Neural progenitor cell (in vitro differentiated cells): ENCODE data around the gene EDIL3. TPM values are rescaled to one million over a fixed set of nuclear protein-coding genes. Genes with fewer than 3 reads are reported as not detected.

ENCODE experiments used
- DNase-seq: peaks from one replicate; pipeline ENCODE4 v3.0.0-alpha.2; 2016; ENCODE audit warnings: low spot score
- H2AFZ ChIP-seq: fragments of 200-600 bp; sonication (generic); replicated peaks from 2 replicates; pipeline ENCODE4 v1.6.1; 2016; ENCODE audit warnings: antibody characterized with exemption
- H3F3A ChIP-seq: fragments of 200-600 bp; sonication (generic); 2 replicates; pipeline ENCODE4 v1.6.1; 2016; ENCODE audit warnings: antibody characterized with exemption, low read depth
- H3K27ac ChIP-seq: fragments of 200-600 bp; sonication (generic); 2 replicates; pipeline ENCODE4 v1.5.1; 2016; ENCODE audit warnings: mild to moderate bottlenecking
- H3K27me3 ChIP-seq: fragments of 200-600 bp; sonication (generic); 2 replicates; pipeline ENCODE4 v1.6.1; 2016; ENCODE audit warnings: mild to moderate bottlenecking, moderate library complexity
- H3K36me3 ChIP-seq: fragments of 200-600 bp; sonication (generic); 2 replicates; pipeline ENCODE4 v1.5.1; 2016
- H3K4me1 ChIP-seq: fragments of 200-600 bp; sonication (generic); 2 replicates; pipeline ENCODE4 v1.6.1; 2016; ENCODE audit warnings: mixed run types
- H3K4me2 ChIP-seq: fragments of 200-600 bp; sonication (generic); 2 replicates; pipeline ENCODE4 v1.6.1; 2016
- H3K4me3 ChIP-seq: fragments of 200-600 bp; sonication (generic); 2 replicates; pipeline ENCODE4 v1.5.1; 2016
- H3K79me2 ChIP-seq: fragments of 200-600 bp; sonication (generic); 2 replicates; pipeline ENCODE4 v1.6.1; 2016; ENCODE audit warnings: low read depth
- H3K9ac ChIP-seq: fragments of 200-600 bp; sonication (generic); 2 replicates; pipeline ENCODE4 v1.6.1; 2016
- H3K9me3 ChIP-seq: fragments of 200-600 bp; sonication (generic); 2 replicates; pipeline ENCODE4 v1.5.1; 2016; ENCODE audit warnings: low read depth
- H4K20me1 ChIP-seq: fragments of 200-600 bp; sonication (generic); 2 replicates; pipeline ENCODE4 v1.6.1; 2016; ENCODE audit warnings: low read depth
- H3K27ac Mint-ChIP-seq: 3 replicates; pipeline ENCODE4 v1.8.0; 2021; ENCODE audit warnings: mixed read lengths
- H3K27me3 Mint-ChIP-seq: 2 replicates; pipeline ENCODE4 v1.8.0; 2022; ENCODE audit warnings: low read depth, mild to moderate bottlenecking, inconsistent platforms, moderate library complexity, mixed read lengths; ENCODE audit not compliant: insufficient read depth
- H3K36me3 Mint-ChIP-seq: 3 replicates; pipeline ENCODE4 v1.8.0; 2021; ENCODE audit warnings: mixed read lengths
- H3K4me1 Mint-ChIP-seq: 3 replicates; pipeline ENCODE4 v1.8.0; 2021; ENCODE audit warnings: mixed read lengths
- H3K4me3 Mint-ChIP-seq: 3 replicates; pipeline ENCODE4 v1.8.0; 2021; ENCODE audit warnings: mild to moderate bottlenecking, moderate library complexity, mixed read lengths
- H3K9me3 Mint-ChIP-seq: 3 replicates; pipeline ENCODE4 v1.8.0; 2020; ENCODE audit warnings: mixed read lengths
- EZH2 ChIP-seq: fragments of 200-600 bp; sonication (generic); IDR thresholded peaks from 2 replicates; pipeline ENCODE4 v1.6.1; 2017; ENCODE audit warnings: antibody characterized with exemption, mild to moderate bottlenecking, moderate library complexity
- EZH2phosphoT487 ChIP-seq: fragments of 200-600 bp; sonication (generic); IDR thresholded peaks from 2 replicates; pipeline ENCODE4 v1.6.1; 2017; ENCODE audit warnings: antibody characterized with exemption
- total RNA-seq: library from RNA; depleted of rRNA; stranded (reverse); fragments of >200 nt; gene quantifications from 2 replicates; pipeline ENCODE4 v1.2.3, GENCODE V29; 2015; ENCODE audit warnings: low replicate concordance
- TF ChIP-seq, protein P1 (sequence below): fragments of 200-600 bp; sonication (generic); IDR thresholded peaks from 2 replicates; pipeline ENCODE4 v1.5.1; 2017; ENCODE audit warnings: antibody characterized with exemption, mild to moderate bottlenecking

The EDIL3 gene
- total RNA-seq, 1 donor from 2014 or later = 13.8 TPM

- no peaks in the 10 kb centered on the region for H3K79me2 ChIP-seq
- H3K9me3 Mint-ChIP-seq = no peaks in the 10 kb centered on the region
- H3K36me3 ChIP-seq = no peaks in the 10 kb centered on the region
Measured at GRCh38 chr5:84191281-84191680, 193.4 kb downstream of the EDIL3 start.

GRCh38 chr5:84184857-84185256, 199.8 kb downstream of the EDIL3 start:
- no peaks in the 10 kb centered on the region for H3K9me3 Mint-ChIP-seq
- no peaks in the 10 kb centered on the region for H3K27me3 Mint-ChIP-seq
- H2AFZ ChIP-seq = no peak overlapping the region
- H3K9ac ChIP-seq = no peak overlapping the region
- TF ChIP-seq, protein P1, sequence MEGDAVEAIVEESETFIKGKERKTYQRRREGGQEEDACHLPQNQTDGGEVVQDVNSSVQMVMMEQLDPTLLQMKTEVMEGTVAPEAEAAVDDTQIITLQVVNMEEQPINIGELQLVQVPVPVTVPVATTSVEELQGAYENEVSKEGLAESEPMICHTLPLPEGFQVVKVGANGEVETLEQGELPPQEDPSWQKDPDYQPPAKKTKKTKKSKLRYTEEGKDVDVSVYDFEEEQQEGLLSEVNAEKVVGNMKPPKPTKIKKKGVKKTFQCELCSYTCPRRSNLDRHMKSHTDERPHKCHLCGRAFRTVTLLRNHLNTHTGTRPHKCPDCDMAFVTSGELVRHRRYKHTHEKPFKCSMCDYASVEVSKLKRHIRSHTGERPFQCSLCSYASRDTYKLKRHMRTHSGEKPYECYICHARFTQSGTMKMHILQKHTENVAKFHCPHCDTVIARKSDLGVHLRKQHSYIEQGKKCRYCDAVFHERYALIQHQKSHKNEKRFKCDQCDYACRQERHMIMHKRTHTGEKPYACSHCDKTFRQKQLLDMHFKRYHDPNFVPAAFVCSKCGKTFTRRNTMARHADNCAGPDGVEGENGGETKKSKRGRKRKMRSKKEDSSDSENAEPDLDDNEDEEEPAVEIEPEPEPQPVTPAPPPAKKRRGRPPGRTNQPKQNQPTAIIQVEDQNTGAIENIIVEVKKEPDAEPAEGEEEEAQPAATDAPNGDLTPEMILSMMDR = no peak
- TF ChIP-seq EZH2 (no peak), EZH2phosphoT487 (no peak)
- no peaks in the 10 kb centered on the region for H3K27me3 ChIP-seq
- no peak for DNase-seq
- no peak overlapping the region for H3K4me3 ChIP-seq
- H3K27ac ChIP-seq = no peak overlapping the region
- H3K4me1 ChIP-seq = peaks cover 5% of the 10 kb centered on the region
- no peak overlapping the region for H3K4me3 Mint-ChIP-seq
- H3K36me3 ChIP-seq = no peaks in the 10 kb centered on the region
- no peaks in the 10 kb centered on the region for H3K9me3 ChIP-seq
- H3K4me2 ChIP-seq = no peak overlapping the region
- H3K79me2 ChIP-seq = no peaks in the 10 kb centered on the region
- H3F3A ChIP-seq = no peaks in the 10 kb centered on the region
- no peak overlapping the region for H3K27ac Mint-ChIP-seq
- H4K20me1 ChIP-seq = no peaks in the 10 kb centered on the region
- no peaks in the 10 kb centered on the region for H3K36me3 Mint-ChIP-seq
- peaks cover 3% of the 10 kb centered on the region for H3K4me1 Mint-ChIP-seq

More at GRCh38 chr5:84191281-84191680, 193.4 kb downstream of the EDIL3 start:
- no peaks in the 10 kb centered on the region for H3K36me3 Mint-ChIP-seq
- H3K27ac Mint-ChIP-seq = no peak overlapping the region
- no peak overlapping the region for H2AFZ ChIP-seq
- peaks cover 2% of the 10 kb centered on the region for H3K4me1 Mint-ChIP-seq
- DNase-seq = no peak
- H3K27ac ChIP-seq = no peak overlapping the region
- TF ChIP-seq EZH2phosphoT487 = no peak
- TF ChIP-seq EZH2 = no peak
- TF ChIP-seq, protein P1 = no peak
- H3K9ac ChIP-seq = no peak overlapping the region
- H3K4me3 Mint-ChIP-seq = no peak overlapping the region
- H4K20me1 ChIP-seq = no peaks in the 10 kb centered on the region
- no peak overlapping the region for H3K4me3 ChIP-seq
- no peaks in the 10 kb centered on the region for H3K27me3 ChIP-seq
- no peaks in the 10 kb centered on the region for H3K9me3 ChIP-seq
- H3K27me3 Mint-ChIP-seq = no peaks in the 10 kb centered on the region
- H3K4me1 ChIP-seq = peaks cover 5% of the 10 kb centered on the region
- H3K4me2 ChIP-seq = no peak overlapping the region
- H3F3A ChIP-seq = no peaks in the 10 kb centered on the region

- H3K79me2 ChIP-seq = no peaks in the 10 kb centered on the region
- H2AFZ ChIP-seq = no peak overlapping the region
- peaks cover 3% of the 10 kb centered on the region for H3K4me1 Mint-ChIP-seq
- TF ChIP-seq, protein P1 = no peak
- no peak for TF ChIP-seq EZH2
- TF ChIP-seq EZH2phosphoT487 = no peak
- no peak overlapping the region for H3K27ac ChIP-seq
- no peaks in the 10 kb centered on the region for H3F3A ChIP-seq
- no peaks in the 10 kb centered on the region for H3K9me3 ChIP-seq
- H3K4me3 ChIP-seq = no peak overlapping the region
- no peak overlapping the region for H3K4me3 Mint-ChIP-seq
- no peaks in the 10 kb centered on the region for H3K36me3 ChIP-seq
- H4K20me1 ChIP-seq = no peaks in the 10 kb centered on the region
- no peaks in the 10 kb centered on the region for H3K27me3 Mint-ChIP-seq
- no peak overlapping the region for H3K4me2 ChIP-seq
- H3K9me3 Mint-ChIP-seq = no peaks in the 10 kb centered on the region
- H3K27me3 ChIP-seq = no peaks in the 10 kb centered on the region
- no peak overlapping the region for H3K27ac Mint-ChIP-seq
- H3K36me3 Mint-ChIP-seq = no peaks in the 10 kb centered on the region
- DNase-seq = no peak
- H3K4me1 ChIP-seq = no peaks in the 10 kb centered on the region
- H3K9ac ChIP-seq = no peak overlapping the region
Measured at GRCh38 chr5:84181093-84181492, 203.6 kb downstream of the EDIL3 start.
